GM13976 (cell line): Measurements from ENCODE around the gene TTC1.
"Not testable (repeated sequence)": the region's sequence is repeated elsewhere in the genome, so short reads cannot be mapped to it uniquely, and the experiment has no call there.

Experiments
- DNase-seq: peaks from one replicate; pipeline ENCODE4 v3.0.0; 2012; ENCODE audit warnings: low spot score
- in situ Hi-C: fragments of 300-500 bp; cut with MboI; formaldehyde crosslinking; loops from one replicate; pipeline ENCODE4 v1.12.0; 2022; ENCODE audit warnings: low sequenced_read_pairs, mixed read lengths, inconsistent platforms; ENCODE audit not compliant: unreplicated experiment
- TF ChIP-seq, protein P1 (sequence below): IDR thresholded peaks from 2 replicates; pipeline ENCODE4 v1.5.1; 2012; ENCODE audit warnings: borderline replicate concordance, mild to moderate bottlenecking; ENCODE audit not compliant: insufficient read depth; ENCODE audit errors: extremely low read depth, missing control alignments, control extremely low read depth

TTC1 gene, protein sequence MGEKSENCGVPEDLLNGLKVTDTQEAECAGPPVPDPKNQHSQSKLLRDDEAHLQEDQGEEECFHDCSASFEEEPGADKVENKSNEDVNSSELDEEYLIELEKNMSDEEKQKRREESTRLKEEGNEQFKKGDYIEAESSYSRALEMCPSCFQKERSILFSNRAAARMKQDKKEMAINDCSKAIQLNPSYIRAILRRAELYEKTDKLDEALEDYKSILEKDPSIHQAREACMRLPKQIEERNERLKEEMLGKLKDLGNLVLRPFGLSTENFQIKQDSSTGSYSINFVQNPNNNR

DNA sequence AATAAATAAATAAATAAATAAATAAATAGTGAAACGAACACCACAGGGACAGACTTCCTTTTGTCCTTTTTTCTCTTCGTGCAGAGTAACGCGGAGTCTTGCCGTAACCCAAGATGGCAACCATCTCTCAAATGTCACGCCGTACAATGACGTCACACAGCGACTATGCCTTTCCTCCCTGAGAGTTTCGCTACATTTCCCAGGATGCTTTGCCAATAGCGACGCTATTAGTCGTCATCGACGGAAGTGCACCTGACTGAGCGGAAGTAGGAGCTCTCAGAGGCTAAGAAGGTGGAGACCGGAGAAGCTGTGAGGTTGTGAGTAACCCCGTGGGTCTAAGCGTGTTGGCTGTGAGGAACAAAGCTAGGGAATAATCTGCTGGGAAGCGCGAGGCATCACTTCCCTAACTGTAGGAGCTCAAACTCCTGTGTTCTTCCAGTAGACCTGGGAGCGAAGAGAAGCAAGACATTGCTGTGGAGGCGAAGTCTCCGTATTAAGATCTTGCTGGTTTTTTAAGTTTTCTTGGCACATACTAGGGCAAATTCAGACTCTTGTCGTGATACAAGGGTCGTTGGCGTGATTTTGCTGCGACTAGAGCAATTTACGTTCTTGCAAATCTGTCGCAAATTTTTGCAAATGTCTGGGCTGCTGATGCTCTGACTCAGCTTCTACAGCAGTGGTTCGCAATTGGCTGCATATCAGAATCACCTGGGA lies at the start of gene TTC1:
TSS of gene TTC1 (plus strand) at position 263 of the 714 bp plus-strand sequence. CDS start 1,390 bp downstream, outside the sequence.
- in situ Hi-C loops = no loop called here
- DNase-seq = peak; percentile 92
- TF ChIP-seq, protein P1, sequence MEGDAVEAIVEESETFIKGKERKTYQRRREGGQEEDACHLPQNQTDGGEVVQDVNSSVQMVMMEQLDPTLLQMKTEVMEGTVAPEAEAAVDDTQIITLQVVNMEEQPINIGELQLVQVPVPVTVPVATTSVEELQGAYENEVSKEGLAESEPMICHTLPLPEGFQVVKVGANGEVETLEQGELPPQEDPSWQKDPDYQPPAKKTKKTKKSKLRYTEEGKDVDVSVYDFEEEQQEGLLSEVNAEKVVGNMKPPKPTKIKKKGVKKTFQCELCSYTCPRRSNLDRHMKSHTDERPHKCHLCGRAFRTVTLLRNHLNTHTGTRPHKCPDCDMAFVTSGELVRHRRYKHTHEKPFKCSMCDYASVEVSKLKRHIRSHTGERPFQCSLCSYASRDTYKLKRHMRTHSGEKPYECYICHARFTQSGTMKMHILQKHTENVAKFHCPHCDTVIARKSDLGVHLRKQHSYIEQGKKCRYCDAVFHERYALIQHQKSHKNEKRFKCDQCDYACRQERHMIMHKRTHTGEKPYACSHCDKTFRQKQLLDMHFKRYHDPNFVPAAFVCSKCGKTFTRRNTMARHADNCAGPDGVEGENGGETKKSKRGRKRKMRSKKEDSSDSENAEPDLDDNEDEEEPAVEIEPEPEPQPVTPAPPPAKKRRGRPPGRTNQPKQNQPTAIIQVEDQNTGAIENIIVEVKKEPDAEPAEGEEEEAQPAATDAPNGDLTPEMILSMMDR = no peak

DNA sequence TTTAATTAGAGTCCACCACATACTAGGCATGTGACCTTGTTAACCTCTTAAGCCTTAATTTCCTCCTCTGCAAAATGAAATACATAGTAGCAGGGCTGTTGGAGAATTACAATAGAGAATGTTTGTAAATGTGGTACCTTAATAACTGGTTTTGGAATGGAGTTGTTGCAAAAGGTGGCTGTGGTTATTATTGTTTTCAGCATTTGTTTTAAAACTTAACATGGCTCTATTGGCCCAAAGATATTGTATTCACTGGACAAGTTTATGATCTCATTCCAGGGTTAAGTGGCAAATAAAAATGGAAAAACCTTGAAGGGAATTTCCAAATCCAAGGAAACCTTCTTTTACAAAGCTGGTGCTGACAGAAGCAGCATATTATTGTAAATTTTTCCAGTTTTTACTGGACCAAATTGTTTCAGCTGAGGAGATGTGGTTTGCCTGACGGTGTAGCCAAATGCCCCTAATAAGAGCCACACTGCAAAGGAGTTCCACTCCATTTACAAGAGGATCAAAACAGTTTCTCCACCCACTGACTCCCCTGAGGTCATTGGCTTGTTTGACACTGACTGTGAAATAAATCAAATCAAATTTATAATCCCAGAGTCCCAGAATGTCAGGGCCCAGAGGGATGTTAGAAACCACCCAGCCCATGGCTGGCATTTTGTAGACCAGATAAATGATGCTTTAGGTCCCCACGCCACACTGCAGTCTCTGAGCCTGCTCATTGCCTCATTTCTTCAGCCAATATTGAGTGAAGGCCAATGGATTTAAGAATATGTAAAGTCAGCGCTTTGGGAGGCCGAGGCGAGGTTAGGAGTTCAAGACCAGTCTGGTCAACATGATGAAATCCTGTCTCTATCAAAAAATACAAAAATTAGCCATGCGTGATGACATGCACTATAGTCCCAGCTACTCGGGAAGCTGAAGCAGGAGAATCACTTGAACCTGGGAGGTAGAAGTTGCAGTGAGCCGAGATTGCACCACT lies 47.5 kb upstream of the TTC1 start:
- in situ Hi-C loops = no loop called here
- DNase-seq = no peak
- TF ChIP-seq, protein P1 = no peak

DNA sequence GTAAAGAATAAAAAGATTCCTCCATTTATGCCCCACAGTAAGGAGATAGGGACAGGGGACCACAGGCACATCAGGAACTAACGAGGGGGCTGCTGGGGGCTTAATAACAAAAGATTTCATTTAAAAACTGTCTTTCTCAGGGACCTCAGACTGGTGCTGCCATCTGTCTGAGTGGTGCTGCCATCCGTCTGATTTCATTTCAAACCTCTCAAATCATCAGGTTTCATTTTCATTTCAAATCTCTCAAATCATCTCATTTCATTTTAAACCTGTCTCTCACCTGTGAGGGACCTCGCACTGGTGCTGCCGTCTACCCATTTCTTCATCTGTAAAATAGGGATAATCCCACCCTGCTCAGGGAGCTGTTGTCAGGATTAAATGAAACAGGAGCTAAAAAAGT lies 46.7 kb upstream of the TTC1 start:
- DNase-seq = no peak
- TF ChIP-seq, protein P1 = no peak
- in situ Hi-C loops = no loop called here

DNA sequence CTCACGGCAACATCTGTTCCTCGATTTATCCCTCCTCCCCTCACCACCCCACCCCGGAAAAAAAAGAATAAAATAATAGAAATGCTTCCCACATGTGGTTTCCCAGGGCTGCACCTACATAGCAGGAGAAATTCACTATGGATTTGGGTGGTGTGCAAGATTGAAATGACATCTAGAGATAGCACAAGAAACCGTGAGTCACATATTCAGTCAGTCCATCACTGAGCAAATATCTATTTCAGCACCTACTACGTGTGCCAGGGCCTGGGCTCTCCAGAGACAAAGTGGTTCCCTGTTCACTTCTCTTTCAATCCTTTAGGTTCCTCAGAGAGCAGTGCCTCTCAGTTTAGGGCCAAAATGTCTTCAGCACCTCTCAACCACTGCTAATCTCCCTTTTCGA lies 45.0 kb upstream of the TTC1 start:
- no peak for DNase-seq
- TF ChIP-seq, protein P1 = no peak
- in situ Hi-C loops = no loop called here

DNA sequence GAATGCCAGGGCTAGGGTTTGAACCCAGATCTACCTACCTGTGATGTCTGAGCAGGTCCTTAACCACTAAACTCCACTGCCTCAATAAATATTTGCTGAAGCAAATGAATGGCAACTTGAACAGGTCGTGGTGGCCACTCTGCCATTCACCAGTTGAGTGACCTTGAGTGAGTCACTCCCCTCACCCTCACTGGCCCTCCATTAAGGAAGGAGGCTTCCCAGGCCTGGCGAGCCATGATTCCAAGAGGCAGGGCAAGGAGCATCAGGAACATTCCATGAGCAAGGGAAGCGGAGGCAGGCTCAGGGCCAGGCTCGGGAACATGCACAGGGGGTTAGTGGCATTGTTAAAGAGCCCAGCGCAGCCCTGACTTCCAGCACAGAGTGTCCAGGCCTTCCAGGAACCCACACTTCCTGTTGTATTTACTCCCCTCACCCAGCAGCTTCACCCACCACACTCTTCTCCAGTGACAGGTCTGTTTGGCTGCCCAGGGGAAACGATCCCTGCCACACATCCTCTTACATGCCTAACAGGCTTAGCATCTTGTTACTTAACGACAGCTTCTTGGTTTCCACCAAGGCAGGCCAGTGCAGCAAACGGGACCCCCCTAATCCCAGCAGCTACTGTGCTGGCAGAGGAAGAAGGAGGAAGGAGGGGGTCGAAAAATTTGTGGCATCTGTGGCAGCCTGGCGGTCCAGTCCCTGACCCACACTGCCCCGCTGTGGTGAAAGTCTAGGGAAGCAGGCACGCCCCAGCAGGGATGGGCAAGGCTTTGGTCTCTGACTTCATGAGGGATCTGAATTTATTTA lies 43.7 kb upstream of the TTC1 start:
- TF ChIP-seq, protein P1 = peak; percentile 62
- in situ Hi-C loops = no loop called here

DNA sequence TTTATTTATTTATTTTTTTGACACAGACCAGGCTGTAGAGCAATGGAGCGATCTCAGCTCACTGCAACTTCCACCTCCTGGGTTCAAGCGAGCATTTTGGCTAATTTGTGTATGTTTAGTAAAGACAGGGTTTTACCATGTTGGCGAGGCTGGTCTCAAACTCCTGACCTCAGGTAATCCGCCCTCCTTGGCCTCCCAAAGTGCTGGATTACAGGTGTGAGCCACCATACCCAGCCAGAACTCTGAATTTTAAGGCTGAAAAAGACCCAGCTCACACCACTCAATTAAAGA lies 43.2 kb upstream of the TTC1 start:
- DNase-seq, in situ Hi-C loops: not testable (repeated sequence)

More for the DNA sequence above, 43.7 kb upstream of the TTC1 start:
- peak; percentile 47 for DNase-seq
